Measurements from ENCODE around the gene PIH1D1.

PIH1D1 gene

DNA sequence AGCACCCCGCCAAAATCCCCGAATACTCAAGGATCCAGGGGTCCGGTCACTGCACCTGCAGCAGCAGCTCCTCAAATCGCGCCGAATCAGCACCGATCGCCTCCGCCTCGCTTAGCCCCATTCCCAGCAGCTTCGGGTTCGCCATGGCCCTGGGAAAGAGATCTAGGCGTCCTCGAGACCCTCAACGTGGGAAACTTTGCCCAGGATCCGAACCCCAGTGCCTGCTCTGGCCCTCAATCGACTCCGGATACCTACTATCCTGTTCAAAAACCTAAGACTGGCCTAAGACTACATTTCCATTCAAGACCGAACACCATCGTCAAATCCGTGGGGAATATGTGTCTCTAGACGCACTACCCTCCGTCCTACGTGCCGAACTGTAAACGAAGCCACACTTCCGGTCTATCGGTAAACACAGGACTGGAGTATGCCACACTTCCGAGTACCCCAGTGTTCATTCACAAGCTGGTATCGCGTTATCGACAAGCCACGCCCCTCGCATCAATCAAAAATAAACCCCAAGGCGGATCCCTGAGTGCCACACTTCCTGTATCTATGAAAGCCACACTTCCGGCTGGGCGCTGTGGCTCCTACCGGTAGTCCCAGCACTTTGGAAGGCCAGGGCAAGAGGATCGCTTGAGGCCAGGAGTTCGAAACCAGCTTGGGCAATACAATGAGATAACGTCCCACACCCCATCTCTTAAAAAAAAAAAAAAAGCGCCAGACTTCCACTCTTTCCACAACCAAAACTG is at the start of gene PIH1D1:
Gene PIH1D1 (minus strand): TSS at position 385 of the 752 bp plus-strand sequence. CDS start 240 bp downstream, at position 145.
- no peaks in the 10 kb centered on the region for H3K9me3 ChIP-seq (ENCODE audit: control insufficient read depth, insufficient read depth, low read depth, low read length)
- ChIA-PET POLR2A (interaction anchor here (0.5 to 3.0 kb wide), 23 partner anchors 9 to 458 kb away, joined by 3 to 28 read pairs (median 4); partner anchors contain the start of genes DKKL1, FLT3LG, GYS1 and NOSIP), CTCF (interaction anchor here (0.5 to 2.5 kb wide), 16 partner anchors 7 to 1079 kb away, joined by 3 to 16 read pairs (median 4); partner anchors contain the start of gene FLT3LG)
- 0 out of 2 replicates have a peak, but pooled peaks cover 6% of the 10 kb centered on the region for H3K4me1 ChIP-seq (ENCODE audit: control insufficient read depth, insufficient read depth, low read length)
- peak within 1 kb of the TSS; percentile 90 for H3K27ac ChIP-seq (ENCODE audit: extremely low read depth, low read depth, low read length)
- H3K4me3 ChIP-seq (ENCODE audit: low read depth, low read length), result peak within 1 kb of the TSS; percentile 69
- peaks cover 24 to 43% of the 10 kb centered on the region in 2 experiments for H3K36me3 ChIP-seq (ENCODE audit: control insufficient read depth in 2 of 2, insufficient read depth in 1 of 2, low read length in 2 of 2)
- no peak for TF ChIP-seq ZNF623 (tag by site-specific recombination; IDR thresholded peaks at IDR 0.05)
- TF ChIP-seq ZBTB1 (tag by site-specific recombination; IDR thresholded peaks at IDR 0.05), result no peak
- TF ChIP-seq ZSCAN30 (tag by site-specific recombination; IDR thresholded peaks at IDR 0.05), result 0 out of 2 replicates have a peak, but pooled peaks have one; percentile 47
- TF ChIP-seq ZNF175 (tag by site-specific recombination; IDR thresholded peaks at IDR 0.05), result no peak
- TF ChIP-seq, protein P1, sequence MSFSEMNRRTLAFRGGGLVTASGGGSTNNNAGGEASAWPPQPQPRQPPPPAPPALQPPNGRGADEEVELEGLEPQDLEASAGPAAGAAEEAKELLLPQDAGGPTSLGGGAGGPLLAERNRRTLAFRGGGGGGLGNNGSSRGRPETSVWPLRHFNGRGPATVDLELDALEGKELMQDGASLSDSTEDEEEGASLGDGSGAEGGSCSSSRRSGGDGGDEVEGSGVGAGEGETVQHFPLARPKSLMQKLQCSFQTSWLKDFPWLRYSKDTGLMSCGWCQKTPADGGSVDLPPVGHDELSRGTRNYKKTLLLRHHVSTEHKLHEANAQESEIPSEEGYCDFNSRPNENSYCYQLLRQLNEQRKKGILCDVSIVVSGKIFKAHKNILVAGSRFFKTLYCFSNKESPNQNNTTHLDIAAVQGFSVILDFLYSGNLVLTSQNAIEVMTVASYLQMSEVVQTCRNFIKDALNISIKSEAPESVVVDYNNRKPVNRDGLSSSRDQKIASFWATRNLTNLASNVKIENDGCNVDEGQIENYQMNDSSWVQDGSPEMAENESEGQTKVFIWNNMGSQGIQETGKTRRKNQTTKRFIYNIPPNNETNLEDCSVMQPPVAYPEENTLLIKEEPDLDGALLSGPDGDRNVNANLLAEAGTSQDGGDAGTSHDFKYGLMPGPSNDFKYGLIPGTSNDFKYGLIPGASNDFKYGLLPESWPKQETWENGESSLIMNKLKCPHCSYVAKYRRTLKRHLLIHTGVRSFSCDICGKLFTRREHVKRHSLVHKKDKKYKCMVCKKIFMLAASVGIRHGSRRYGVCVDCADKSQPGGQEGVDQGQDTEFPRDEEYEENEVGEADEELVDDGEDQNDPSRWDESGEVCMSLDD (tag by site-specific recombination; IDR thresholded peaks at IDR 0.05), result peak; percentile 63; the same call in 1 of the 2 replicates
- TF ChIP-seq GFI1B (tag by site-specific recombination; IDR thresholded peaks at IDR 0.05), result no peak
- no peak for TF ChIP-seq SCRT2 (tag by site-specific recombination; IDR thresholded peaks at IDR 0.05)
- TF ChIP-seq ZNF664 (tag by site-specific recombination; IDR thresholded peaks at IDR 0.05), result no peak
- 0 out of 2 replicates have a peak, but pooled peaks have one; percentile 13 for TF ChIP-seq ZSCAN16 (tag by site-specific recombination; IDR thresholded peaks at IDR 0.05)
- peak; percentile 61; the same call in 1 of the 2 replicates for TF ChIP-seq TRIM28 (IDR thresholded peaks at IDR 0.05; ENCODE audit: borderline replicate concordance, low read length)
- TF ChIP-seq FEZF1 (tag by site-specific recombination; IDR thresholded peaks at IDR 0.05), result no peak
- TF ChIP-seq ZNF133 (tag by site-specific recombination; IDR thresholded peaks at IDR 0.05), result no peak; the same call in 1 of the 2 replicates
- peak; percentile 65 for TF ChIP-seq KLF16 (tag by site-specific recombination; IDR thresholded peaks at IDR 0.05)
- no peak for TF ChIP-seq IKZF3 (tag by site-specific recombination; IDR thresholded peaks at IDR 0.05)
- TF ChIP-seq, protein P2, sequence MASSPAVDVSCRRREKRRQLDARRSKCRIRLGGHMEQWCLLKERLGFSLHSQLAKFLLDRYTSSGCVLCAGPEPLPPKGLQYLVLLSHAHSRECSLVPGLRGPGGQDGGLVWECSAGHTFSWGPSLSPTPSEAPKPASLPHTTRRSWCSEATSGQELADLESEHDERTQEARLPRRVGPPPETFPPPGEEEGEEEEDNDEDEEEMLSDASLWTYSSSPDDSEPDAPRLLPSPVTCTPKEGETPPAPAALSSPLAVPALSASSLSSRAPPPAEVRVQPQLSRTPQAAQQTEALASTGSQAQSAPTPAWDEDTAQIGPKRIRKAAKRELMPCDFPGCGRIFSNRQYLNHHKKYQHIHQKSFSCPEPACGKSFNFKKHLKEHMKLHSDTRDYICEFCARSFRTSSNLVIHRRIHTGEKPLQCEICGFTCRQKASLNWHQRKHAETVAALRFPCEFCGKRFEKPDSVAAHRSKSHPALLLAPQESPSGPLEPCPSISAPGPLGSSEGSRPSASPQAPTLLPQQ (tag by site-specific recombination; IDR thresholded peaks at IDR 0.05), result peak; percentile 25; the same call in 1 of the 2 replicates
- TF ChIP-seq, protein P3, sequence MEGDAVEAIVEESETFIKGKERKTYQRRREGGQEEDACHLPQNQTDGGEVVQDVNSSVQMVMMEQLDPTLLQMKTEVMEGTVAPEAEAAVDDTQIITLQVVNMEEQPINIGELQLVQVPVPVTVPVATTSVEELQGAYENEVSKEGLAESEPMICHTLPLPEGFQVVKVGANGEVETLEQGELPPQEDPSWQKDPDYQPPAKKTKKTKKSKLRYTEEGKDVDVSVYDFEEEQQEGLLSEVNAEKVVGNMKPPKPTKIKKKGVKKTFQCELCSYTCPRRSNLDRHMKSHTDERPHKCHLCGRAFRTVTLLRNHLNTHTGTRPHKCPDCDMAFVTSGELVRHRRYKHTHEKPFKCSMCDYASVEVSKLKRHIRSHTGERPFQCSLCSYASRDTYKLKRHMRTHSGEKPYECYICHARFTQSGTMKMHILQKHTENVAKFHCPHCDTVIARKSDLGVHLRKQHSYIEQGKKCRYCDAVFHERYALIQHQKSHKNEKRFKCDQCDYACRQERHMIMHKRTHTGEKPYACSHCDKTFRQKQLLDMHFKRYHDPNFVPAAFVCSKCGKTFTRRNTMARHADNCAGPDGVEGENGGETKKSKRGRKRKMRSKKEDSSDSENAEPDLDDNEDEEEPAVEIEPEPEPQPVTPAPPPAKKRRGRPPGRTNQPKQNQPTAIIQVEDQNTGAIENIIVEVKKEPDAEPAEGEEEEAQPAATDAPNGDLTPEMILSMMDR (tag by site-specific recombination; IDR thresholded peaks at IDR 0.05), result peak; percentile 46
- no peak for TF ChIP-seq MZF1 (tag by site-specific recombination; IDR thresholded peaks at IDR 0.05; ENCODE audit: borderline replicate concordance)
- no peak for TF ChIP-seq ZBTB48 (tag by site-specific recombination; IDR thresholded peaks at IDR 0.05)
- no peak for TF ChIP-seq ZNF521 (tag by site-specific recombination; IDR thresholded peaks at IDR 0.05)
- TF ChIP-seq SP3 (tag by site-specific recombination; IDR thresholded peaks at IDR 0.05), result peak; percentile 93
- 0 out of 2 replicates have a peak, but pooled peaks have one; percentile 13 for TF ChIP-seq ZBTB8A (tag by site-specific recombination; IDR thresholded peaks at IDR 0.05)
- TF ChIP-seq ZNF629 (tag by site-specific recombination; IDR thresholded peaks at IDR 0.05), result peak; percentile 82
- TF ChIP-seq, protein P4, sequence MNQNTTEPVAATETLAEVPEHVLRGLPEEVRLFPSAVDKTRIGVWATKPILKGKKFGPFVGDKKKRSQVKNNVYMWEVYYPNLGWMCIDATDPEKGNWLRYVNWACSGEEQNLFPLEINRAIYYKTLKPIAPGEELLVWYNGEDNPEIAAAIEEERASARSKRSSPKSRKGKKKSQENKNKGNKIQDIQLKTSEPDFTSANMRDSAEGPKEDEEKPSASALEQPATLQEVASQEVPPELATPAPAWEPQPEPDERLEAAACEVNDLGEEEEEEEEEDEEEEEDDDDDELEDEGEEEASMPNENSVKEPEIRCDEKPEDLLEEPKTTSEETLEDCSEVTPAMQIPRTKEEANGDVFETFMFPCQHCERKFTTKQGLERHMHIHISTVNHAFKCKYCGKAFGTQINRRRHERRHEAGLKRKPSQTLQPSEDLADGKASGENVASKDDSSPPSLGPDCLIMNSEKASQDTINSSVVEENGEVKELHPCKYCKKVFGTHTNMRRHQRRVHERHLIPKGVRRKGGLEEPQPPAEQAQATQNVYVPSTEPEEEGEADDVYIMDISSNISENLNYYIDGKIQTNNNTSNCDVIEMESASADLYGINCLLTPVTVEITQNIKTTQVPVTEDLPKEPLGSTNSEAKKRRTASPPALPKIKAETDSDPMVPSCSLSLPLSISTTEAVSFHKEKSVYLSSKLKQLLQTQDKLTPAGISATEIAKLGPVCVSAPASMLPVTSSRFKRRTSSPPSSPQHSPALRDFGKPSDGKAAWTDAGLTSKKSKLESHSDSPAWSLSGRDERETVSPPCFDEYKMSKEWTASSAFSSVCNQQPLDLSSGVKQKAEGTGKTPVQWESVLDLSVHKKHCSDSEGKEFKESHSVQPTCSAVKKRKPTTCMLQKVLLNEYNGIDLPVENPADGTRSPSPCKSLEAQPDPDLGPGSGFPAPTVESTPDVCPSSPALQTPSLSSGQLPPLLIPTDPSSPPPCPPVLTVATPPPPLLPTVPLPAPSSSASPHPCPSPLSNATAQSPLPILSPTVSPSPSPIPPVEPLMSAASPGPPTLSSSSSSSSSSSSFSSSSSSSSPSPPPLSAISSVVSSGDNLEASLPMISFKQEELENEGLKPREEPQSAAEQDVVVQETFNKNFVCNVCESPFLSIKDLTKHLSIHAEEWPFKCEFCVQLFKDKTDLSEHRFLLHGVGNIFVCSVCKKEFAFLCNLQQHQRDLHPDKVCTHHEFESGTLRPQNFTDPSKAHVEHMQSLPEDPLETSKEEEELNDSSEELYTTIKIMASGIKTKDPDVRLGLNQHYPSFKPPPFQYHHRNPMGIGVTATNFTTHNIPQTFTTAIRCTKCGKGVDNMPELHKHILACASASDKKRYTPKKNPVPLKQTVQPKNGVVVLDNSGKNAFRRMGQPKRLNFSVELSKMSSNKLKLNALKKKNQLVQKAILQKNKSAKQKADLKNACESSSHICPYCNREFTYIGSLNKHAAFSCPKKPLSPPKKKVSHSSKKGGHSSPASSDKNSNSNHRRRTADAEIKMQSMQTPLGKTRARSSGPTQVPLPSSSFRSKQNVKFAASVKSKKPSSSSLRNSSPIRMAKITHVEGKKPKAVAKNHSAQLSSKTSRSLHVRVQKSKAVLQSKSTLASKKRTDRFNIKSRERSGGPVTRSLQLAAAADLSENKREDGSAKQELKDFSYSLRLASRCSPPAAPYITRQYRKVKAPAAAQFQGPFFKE (tag by site-specific recombination; IDR thresholded peaks at IDR 0.05; ENCODE audit: borderline replicate concordance), result no peak
